ENCODE results near the gene SHLD2.
A peak's percentile ranks its signal among the peaks of the same experiment; 100 is the strongest.

Gene SHLD2

GRCh38 chr10:87054373-87055295 lies 40.4 kb upstream of the SHLD2 start:
- in situ Hi-C loops (cut with HindIII; ENCODE audit: low pct_ligation_motif_present, low sequenced_read_pairs) = no loop called here
- no peak overlapping the region for H3K4me3 ChIP-seq (ENCODE audit: low read depth, low read length)
- peak; percentile 59 for DNase-seq
- peaks cover 46% of the 10 kb centered on the region for H3K36me3 ChIP-seq (replicated peaks)
- peak; percentile 55 for TF ChIP-seq CTCF (IDR thresholded peaks at IDR 0.05; ENCODE audit: low read depth, low read length, missing control alignments)
- no peaks in the 10 kb centered on the region for H3K27me3 ChIP-seq (replicated peaks)
- H3K27ac ChIP-seq = peak overlapping the region; percentile 48

- no peak for TF ChIP-seq CTCF (IDR thresholded peaks at IDR 0.05; ENCODE audit: low read depth, low read length, missing control alignments)
- no peak for DNase-seq
- Histone ChIP-seq H3K4me3 (ENCODE audit: low read depth, low read length) (no peak overlapping the region), H3K36me3 (replicated peaks) (peaks cover 56% of the 10 kb centered on the region), H3K27ac (no peak overlapping the region), H3K27me3 (replicated peaks) (no peaks in the 10 kb centered on the region)
- in situ Hi-C loops (cut with HindIII; ENCODE audit: low pct_ligation_motif_present, low sequenced_read_pairs) = no loop called here
These were observed 36.8 kb upstream of the SHLD2 start for GRCh38 chr10:87058171-87058570.

GRCh38 chr10:87059401-87059800 lies 35.6 kb upstream of the SHLD2 start:
- Histone ChIP-seq H3K4me3 (ENCODE audit: low read depth, low read length) (no peak overlapping the region), H3K27ac (no peak overlapping the region), H3K27me3 (replicated peaks) (no peaks in the 10 kb centered on the region), H3K36me3 (replicated peaks) (peaks cover 53% of the 10 kb centered on the region)
- no peak for TF ChIP-seq CTCF (IDR thresholded peaks at IDR 0.05; ENCODE audit: low read depth, low read length, missing control alignments)
- DNase-seq = no peak
- in situ Hi-C loops (cut with HindIII; ENCODE audit: low pct_ligation_motif_present, low sequenced_read_pairs) = no loop called here

GRCh38 chr10:87060280-87060928 lies 34.6 kb upstream of the SHLD2 start:
- no peak overlapping the region for H3K4me3 ChIP-seq (ENCODE audit: low read depth, low read length)
- no peak for DNase-seq
- H3K27me3 ChIP-seq (replicated peaks) = no peaks in the 10 kb centered on the region
- H3K27ac ChIP-seq = no peak overlapping the region
- in situ Hi-C loops (cut with HindIII; ENCODE audit: low pct_ligation_motif_present, low sequenced_read_pairs) = no loop called here
- H3K36me3 ChIP-seq (replicated peaks) = peaks cover 56% of the 10 kb centered on the region
- no peak for TF ChIP-seq CTCF (IDR thresholded peaks at IDR 0.05; ENCODE audit: low read depth, low read length, missing control alignments)

GRCh38 chr10:87064651-87065050 lies 30.4 kb upstream of the SHLD2 start:
- no peaks in the 10 kb centered on the region for H3K27me3 ChIP-seq (replicated peaks)
- in situ Hi-C loops (cut with HindIII; ENCODE audit: low pct_ligation_motif_present, low sequenced_read_pairs) = no loop called here
- no peak overlapping the region for H3K27ac ChIP-seq
- no peak for DNase-seq
- TF ChIP-seq CTCF (IDR thresholded peaks at IDR 0.05; ENCODE audit: low read depth, low read length, missing control alignments) = no peak
- H3K36me3 ChIP-seq (replicated peaks) = peaks cover 58% of the 10 kb centered on the region
- H3K4me3 ChIP-seq (ENCODE audit: low read depth, low read length) = no peak overlapping the region
